IPS DF 4.7 (cell line): ENCODE measurements around the gene SSX2IP.
"Not testable (repeated sequence)": the region's sequence is repeated elsewhere in the genome, so short reads cannot be mapped to it uniquely, and the experiment has no call there.

Experiments used
- DNase-seq: peaks from one replicate; pipeline ENCODE4 v3.0.0-alpha.2; 2013; ENCODE audit warnings: low spot score; ENCODE audit errors: extremely low read depth

Gene SSX2IP

DNA sequence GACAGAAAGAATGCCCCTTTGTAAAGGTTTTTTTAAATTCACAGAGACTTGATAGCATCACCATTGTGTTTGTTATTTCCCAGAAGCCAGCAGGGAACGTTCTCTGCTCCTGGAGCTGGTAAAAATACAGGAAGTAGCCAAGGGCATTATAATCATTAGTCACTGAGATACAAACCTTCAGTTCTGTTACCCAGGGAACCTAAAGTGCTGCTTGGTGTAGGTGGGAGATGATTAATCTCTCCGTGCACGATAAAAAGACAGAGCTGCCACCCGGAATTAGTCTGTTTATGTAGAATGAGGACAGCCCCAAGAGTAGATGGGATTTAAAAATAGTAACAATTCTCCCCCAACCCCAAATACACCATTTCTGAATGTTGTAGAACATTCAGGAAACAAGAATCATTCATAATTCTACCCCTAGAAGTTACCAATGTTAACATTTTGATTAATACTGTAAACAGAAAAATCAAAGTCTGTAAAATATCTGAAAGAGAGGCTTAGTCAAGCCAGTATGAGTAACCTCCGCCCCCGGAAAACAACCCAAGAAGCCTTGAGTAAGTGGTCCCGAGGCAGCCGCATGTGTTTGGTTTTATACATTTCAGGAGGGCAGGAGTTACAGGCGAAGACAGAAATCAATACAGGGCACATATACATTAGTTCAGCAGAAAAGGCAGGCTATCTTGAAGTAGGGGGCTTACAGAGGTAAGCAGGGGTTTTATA, 70.7 kb downstream of the SSX2IP start:
- no peak for DNase-seq

DNA sequence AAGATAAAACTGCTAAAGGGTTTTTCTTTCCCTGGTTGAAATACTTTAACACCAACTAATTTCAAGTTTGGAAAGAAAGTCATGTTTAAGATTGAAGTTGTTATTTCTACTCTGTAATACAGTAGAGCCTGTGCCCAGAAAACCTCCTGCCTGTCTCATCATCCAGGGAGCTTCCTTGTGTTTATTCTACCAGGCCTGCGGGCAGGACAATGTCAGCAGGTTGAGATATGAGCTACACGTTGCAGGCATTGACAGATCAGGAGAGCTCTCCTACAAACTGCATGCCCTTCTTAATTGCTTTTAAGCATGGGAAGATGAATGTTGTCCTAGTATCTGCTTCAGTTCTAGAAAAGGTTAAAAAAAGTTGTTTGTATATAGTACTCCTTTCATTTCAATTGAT, 72.9 kb downstream of the SSX2IP start:
- no peak for DNase-seq

DNA sequence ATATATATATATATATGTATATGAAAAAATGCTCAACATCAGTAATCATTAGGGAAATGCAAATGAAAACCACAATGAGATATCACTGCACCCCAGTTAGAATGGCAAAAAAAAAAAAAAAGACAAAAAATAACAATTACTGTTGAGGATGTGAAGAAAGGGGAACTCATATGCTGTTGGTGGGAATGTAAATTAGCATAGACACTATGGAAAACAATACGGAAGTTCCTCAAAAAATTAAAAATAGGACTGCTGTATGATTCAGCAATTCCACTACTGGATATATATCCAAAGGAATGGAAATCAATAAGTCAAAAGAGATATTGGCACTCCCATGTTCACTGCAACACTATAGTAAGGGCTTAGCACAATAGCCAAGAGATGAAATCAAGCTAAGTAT, 74.5 kb downstream of the SSX2IP start:
- DNase-seq = no peak

DNA sequence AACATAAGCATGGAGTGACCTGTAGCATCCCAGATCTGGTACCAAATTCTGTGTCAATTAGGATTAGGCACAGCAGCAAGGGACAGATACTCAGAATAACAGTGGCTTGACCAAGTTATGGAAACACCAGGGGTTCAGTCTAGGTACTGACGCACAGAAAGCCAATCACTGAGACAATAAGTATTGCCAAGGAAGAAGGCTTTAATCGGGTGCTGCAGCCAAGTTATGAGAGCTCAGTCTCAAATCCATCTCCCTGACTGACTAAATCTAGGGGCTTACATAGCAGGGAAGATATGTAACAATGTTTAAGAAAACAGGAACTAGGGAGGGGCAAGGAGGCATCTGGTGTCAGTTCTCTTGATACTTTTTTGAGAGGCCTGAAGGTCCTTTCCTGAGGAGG, 76.4 kb downstream of the SSX2IP start:
- DNase-seq = no peak

DNA sequence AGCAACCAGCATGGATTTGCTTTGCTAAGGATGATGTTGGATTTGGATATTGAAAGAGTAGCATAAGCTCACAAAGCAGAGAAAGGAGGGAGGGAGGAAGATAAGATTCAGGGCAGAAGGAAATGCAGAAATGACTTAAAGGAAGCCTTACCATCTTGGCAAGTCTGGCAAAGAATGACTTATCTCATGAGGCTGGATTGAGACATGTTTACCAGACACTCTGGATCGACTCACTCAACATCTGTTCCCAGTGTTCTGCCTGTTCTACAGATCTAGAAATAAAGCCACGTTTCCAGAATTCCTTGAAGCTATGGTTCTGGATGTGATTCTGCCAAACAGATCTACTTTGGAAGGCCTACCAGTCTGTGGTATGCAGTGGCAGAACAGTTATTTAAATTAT, 77.2 kb downstream of the SSX2IP start:
- DNase-seq = no peak

DNA sequence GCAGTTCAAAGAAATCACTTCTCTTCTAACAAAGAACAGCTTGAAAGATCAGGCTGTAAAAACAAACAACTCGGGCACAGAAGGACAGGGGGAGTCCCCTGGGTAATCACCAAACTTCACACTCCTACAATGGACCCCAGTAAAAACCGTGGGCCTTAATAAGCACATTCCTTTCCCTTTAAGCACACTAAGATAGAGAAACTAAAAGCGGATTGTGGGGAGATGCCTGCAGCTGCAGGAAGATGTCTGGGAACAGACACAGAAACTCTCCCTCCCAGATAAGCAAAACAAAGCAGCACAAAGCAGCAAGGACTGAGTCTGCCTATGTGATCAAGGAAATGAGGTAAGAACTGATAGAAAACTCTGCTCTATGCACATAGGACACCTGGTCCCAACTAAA, 78.5 kb downstream of the SSX2IP start:
- DNase-seq = no peak

DNA sequence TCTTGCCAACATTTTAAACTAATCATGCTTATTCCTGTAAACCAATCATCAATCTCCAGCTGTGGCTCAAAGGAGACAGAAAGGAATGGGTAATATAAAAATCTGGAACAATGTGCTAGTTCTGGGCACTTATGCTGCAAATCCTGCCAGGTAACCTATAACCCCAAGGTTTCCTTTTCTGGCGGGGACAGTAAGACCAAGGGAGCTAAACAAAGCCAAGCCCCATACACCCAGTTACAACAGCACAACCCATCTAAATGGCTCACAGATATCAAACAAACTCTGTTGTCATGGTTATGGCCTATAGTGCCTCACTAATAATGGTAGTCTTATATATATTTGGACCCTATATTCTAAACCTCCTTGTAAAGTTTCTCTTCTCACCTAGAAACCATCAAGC, 79.2 kb downstream of the SSX2IP start:
- DNase-seq = no peak

DNA sequence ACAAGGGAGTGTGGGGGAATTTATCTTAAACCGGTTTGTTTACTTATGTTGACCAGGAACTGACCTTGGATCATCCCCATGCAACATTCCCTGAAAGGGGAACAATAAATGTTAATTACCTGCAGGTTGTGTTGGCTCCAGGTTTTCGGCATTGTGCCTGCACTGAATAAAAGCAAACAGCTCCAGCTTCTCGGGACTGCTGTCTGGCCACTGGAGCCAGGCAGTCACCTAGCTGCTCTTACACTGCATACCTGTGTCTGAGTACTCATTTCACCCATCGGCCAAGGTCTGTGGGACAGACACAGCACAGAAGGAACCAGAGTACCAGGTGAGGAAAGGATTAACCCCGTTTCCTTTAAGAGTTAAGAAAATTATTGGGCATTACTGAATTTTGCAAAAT, 83.3 kb downstream of the SSX2IP start:
- DNase-seq = no peak

DNA sequence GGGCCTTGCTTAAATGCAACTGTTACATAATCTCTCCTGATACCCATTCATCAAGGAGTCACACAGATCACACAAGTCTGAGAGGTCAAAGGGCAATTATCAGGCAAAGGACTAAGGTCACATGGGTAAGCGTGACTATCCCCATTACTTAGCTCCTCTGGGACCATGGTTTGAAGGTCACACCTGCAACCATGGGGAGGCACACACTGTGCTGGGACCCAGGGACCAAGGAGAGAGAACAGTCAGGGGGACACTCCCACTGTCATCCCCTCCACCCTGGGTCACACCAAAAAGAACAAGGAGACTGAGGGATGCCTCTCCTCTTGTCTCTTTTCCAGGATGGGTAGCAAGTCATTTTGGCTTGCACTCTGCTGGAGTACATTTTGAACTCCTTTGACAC, 85.1 kb downstream of the SSX2IP start:
- no peak for DNase-seq

DNA sequence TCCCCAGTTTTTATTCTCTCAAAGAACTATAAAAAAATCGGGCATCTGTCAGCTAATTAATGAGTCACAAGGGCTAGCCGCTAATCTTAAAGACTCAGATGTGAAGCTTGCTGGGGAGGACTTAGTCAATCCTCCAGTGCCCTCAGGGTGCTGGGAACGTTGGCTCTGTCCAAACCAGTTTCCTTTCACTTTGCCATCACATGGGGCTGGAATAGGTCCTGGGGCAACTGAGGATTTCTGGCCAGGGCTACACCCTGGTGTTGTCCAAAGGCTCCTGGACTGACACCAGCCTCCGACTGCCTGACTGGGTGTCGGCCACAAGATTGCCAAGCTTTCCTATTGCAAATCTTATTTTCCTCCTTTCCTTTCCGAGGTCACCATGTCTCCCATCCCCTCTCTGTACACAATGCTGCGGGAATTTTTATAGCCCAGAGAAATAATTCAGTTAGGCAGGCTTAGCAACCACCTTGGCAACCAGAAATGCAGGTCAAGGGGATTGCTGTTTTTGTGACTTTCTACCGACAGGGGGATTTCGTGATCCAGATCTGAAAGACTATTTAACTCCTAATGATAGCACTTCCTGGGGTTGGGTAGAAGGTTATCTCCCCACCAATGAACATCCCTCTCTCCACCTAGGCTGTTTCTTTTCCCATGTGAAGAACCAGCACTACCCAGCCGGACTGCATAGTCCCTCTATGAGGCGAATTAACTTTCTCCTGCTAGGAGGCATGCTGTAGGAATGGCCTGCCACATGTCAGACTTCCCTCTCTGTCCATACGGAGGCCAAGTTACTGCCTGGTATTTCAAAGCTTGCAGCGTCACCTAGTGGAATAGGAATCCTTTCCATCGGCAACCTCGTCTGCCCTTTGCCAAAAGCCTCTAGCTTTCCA, 86.1 kb downstream of the SSX2IP start:
- no peak for DNase-seq

DNA sequence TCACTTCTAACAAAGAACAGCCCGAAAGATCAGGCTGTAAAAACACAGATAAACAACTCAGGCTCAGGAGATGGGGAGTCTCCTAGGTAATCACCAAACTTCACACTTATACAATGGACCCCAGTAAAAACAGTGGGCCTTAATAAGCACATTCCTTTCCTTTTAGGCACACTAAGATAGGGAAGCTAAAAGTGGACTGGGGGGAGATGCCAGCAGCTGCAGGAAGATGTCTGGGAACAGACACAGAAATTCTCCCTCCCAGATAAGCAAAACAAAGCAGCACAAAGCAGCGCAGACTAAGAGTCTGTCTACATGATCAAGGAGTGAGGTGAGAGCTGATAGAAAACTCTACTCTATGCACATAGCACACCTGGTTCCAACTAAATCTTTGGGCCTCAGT, 87.0 kb downstream of the SSX2IP start:
- DNase-seq = no peak

DNA sequence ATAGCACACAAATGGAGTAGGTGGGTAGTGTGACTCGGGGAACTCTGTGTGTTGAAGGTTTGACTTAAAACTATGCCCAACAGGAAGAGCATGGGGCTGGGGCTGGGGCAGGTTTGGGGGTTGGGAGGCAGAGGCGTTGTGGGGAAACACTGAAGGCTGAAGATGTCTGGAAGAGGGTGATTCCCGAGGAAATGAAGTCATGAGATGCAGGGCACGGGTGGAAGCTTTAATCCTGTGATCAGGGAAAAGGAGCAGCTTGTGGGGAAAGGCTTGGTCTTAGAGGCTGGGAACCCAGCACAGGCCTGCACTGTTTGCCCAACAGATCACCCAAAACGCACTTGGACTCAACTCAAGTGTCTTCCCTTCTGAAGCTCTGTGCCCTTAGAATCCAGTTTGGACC, 89.5 kb downstream of the SSX2IP start:
- no peak for DNase-seq

DNA sequence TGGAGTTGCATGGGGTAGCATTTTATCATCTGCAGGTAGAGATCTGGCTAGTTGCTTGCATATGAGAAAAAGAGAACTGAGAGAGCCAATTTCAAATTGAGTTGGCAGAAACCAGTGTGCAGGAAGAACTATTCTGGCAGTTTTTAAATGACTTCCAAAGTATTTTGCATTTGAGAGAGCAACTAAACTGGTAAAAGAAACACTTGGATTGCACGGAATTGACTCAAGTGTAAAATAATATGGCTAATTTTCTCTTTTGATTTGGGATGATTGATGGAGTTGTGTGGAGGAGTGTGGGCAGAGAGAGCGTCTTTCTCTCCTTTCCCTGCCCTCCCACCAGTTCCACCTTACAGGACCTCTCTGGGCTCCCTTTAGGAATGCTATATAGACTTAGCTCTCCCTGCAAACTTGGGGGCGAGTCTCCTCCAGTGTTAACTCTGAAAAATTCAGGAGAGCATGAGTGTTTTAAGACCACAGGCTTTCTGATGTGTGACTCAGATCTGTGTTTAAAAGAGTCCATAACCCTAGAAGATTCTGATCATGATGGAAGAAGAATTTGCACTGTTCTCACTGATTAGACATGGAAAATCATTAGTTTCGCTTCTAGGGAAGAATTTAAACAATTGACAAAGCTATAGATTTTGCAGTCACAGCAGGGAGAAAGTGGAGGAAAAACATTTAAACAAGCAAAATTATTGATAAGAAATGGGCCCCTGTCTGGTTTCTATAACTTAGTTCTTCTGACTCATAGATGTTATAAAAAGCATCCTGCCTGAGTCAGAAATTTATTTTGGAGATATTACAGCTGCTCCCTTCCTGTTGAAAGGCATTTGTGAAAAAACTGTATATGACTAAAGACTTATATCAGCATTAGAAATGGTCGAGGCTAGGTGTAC, 91.2 kb downstream of the SSX2IP start:
- DNase-seq = no peak

DNA sequence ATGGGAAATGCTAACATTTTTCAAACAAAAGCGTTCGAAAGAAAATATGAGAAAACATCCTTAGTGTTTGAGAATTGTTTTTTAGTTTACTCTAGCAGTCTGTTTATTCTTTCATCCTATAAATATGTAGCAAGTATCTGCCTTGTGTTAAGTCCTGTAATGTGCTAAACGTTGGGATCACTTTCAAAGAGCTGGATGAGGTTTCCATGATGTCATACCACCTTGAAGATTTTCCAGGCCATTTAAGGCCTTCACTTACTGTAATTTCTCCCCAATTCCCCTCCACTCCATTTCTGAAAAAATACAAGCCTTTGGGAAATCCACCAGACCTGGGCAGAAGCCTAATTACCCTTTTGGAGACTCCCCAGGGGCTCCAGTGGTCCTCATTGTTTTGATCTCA, 91.8 kb downstream of the SSX2IP start:
- DNase-seq = no peak

DNA sequence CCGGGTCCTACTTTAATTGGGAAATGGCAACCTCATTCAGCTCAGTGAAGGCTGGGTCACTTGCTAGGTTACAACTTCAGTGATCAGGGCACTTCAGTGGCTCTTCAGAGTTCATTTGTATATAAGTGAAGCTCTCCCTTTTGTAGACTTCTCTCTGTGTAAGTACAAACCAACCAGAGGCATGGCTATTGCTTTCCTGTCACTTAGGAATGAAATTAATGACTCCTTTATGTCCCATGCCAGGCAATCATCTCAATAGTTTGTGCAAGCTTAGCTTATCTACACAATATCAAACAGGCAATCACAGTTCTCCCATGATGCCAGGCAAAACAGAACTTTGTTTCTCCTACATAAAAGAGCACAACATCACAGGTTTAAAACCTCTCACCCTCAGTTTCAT, 93.2 kb downstream of the SSX2IP start:
- no peak for DNase-seq

DNA sequence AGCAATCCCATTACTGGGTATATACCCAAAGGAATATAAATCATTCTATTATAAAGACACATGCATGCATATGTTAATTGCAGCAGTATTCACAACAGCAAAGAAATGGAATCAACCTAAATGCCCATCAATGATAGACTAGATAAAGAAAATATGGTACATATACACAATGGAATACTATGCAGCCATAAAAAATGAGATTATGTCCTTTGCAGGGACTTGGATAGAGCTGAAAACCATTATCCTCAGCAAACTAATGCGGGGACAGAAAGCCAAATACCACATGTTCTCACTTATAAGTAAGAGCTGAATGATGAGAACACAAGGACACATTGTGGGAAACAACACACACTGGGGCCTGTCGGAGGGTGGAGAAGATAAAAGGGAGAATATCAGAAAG, 95.3 kb downstream of the SSX2IP start:
- DNase-seq = not testable (repeated sequence)
